ENCODE results near the gene SDK1. TPM values are rescaled to one million over a fixed set of nuclear protein-coding genes. Genes with fewer than 3 reads are reported as not detected.

SDK1 gene
- total and polyA plus RNA-seq, 2 of the 8 experiments (the other 6 are each of a cell fraction or from before 2014, with no cell fraction given) = 3.3 to 7.2 TPM

DNA sequence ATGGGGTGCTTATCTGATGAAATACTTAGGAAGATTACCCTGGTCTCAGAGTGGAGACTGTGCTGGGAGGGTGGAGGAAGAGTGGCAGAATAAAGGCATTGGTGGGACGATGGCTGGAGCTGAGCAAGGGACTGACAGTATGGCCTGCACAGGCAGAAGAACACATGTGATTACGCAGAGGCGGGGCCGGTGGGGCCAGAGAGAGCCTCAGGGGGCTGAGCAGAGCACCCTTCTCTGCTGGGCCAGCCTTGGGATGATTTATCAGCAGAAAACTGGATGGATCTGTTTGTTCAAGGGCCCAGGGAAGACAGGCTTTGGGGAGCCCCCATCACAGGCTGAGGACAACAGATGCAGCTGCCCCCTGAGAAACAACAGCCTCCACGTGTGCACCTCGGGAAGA lies 272.1 kb downstream of the SDK1 start:
- H2BK5ac ChIP-seq (ENCODE audit: low read depth, low read length) = no peak overlapping the region
- no peak overlapping the region for H4K8ac ChIP-seq (ENCODE audit: extremely low read depth, insufficient read depth, low read length)
- no peak for FAIRE-seq
- no peak overlapping the region for H3K23ac ChIP-seq (ENCODE audit: insufficient read length)
- H3K4me1 ChIP-seq (replicated peaks in 1 of 4; ENCODE audit: control insufficient read depth in 3 of 4, insufficient read depth in 4 of 4, low read length in 3 of 4) = peaks cover 0 to 5% (median 2%) of the 10 kb centered on the region in 4 experiments; a peak in 3 of 7 replicates
- no peak for TF ChIP-seq RFX5 (IDR thresholded peaks at IDR 0.05; ENCODE audit: borderline replicate concordance, low read depth, low read length)
- TF ChIP-seq, protein P1, sequence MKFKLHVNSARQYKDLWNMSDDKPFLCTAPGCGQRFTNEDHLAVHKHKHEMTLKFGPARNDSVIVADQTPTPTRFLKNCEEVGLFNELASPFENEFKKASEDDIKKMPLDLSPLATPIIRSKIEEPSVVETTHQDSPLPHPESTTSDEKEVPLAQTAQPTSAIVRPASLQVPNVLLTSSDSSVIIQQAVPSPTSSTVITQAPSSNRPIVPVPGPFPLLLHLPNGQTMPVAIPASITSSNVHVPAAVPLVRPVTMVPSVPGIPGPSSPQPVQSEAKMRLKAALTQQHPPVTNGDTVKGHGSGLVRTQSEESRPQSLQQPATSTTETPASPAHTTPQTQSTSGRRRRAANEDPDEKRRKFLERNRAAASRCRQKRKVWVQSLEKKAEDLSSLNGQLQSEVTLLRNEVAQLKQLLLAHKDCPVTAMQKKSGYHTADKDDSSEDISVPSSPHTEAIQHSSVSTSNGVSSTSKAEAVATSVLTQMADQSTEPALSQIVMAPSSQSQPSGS (IDR thresholded peaks at IDR 0.05; ENCODE audit: low read length) = no peak
- no peak for TF ChIP-seq ASH2L (IDR thresholded peaks at IDR 0.05; ENCODE audit: low read length)
- no peak for TF ChIP-seq TBP (IDR thresholded peaks at IDR 0.05; ENCODE audit: low read depth, low read length)
- TF ChIP-seq, protein P2, sequence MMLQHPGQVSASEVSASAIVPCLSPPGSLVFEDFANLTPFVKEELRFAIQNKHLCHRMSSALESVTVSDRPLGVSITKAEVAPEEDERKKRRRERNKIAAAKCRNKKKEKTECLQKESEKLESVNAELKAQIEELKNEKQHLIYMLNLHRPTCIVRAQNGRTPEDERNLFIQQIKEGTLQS (IDR thresholded peaks at IDR 0.05; ENCODE audit: insufficient read depth, low read depth, low read length) = no peak
- TF ChIP-seq SIN3A (conservative IDR thresholded peaks at IDR 0.05 in 1 of 2, IDR thresholded peaks at IDR 0.05 in 1 of 2; ENCODE audit: low read depth in 1 of 2, low read length in 2 of 2) = no peak
- TF ChIP-seq, protein P3, sequence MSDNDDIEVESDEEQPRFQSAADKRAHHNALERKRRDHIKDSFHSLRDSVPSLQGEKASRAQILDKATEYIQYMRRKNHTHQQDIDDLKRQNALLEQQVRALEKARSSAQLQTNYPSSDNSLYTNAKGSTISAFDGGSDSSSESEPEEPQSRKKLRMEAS (IDR thresholded peaks at IDR 0.05) = no peak
- TF ChIP-seq POLR2A (IDR thresholded peaks at IDR 0.05; ENCODE audit: control extremely low read depth in 1 of 2, low read depth in 2 of 2, low read length in 2 of 2) = no peak
- no peak for TF ChIP-seq BCL11A (IDR thresholded peaks at IDR 0.05; ENCODE audit: low read depth in 2 of 2, low read length in 2 of 2)
- H3K79me1 ChIP-seq (ENCODE audit: low read depth, low read length) = no peaks in the 10 kb centered on the region
- no peak overlapping the region for H2AFZ ChIP-seq (ENCODE audit: low read length)
- 0 out of 2 replicates have a peak overlapping the region, but pooled peaks have one; percentile 66 for H2BK15ac ChIP-seq (ENCODE audit: low read length)
- H4K20me1 ChIP-seq (replicated peaks in 1 of 2; ENCODE audit: control insufficient read depth in 1 of 2, insufficient read depth in 2 of 2, low read length in 2 of 2) = no peaks in the 10 kb centered on the region
- no peaks in the 10 kb centered on the region for H3K23me2 ChIP-seq (ENCODE audit: low read depth, low read length)
- no peak overlapping the region for H3K9ac ChIP-seq (replicated peaks in 1 of 4; ENCODE audit: extremely low read depth in 1 of 4, low read depth in 3 of 4, low read length in 3 of 4)
- no peak overlapping the region for H3K14ac ChIP-seq (ENCODE audit: insufficient read length)
- H3K27ac ChIP-seq (ENCODE audit: low read depth, low read length) = no peak overlapping the region
- WGBS, 2 experiments (ENCODE audit: extremely low coverage in 1 of 2, insufficient coverage in 1 of 2, insufficient read length in 1 of 2, insufficient replicate concordance in 2 of 2, low coverage in 1 of 2, low lambda C conversion rate in 2 of 2, missing lambda C conversion rate in 1 of 2) = 90% methylated on average over 6 of the region's 6 CpGs; no CpG with 5 or more reads in 1 of the 2 experiments
- H3K4me2 ChIP-seq (ENCODE audit: insufficient read depth in 1 of 2, low read depth in 2 of 2, low read length in 2 of 2) = no peak overlapping the region
- POLR2A ChIA-PET (ENCODE audit: partially characterized antibody) = no interaction called here
- no peak overlapping the region for H2BK12ac ChIP-seq (ENCODE audit: low read depth, low read length)
- H3K79me2 ChIP-seq (ENCODE audit: control insufficient read depth in 1 of 2, insufficient read depth in 2 of 2, low read length in 2 of 2) = no peaks in the 10 kb centered on the region
- CTCF ChIA-PET (ENCODE audit: partially characterized antibody) = no interaction called here
- no peak overlapping the region for H3K4me3 ChIP-seq (ENCODE audit: extremely low read depth in 1 of 4, insufficient read depth in 2 of 4, low read depth in 3 of 4, low read length in 4 of 4)
- no peak overlapping the region for H2BK120ac ChIP-seq (replicated peaks; ENCODE audit: low read depth, low read length)
- no peak overlapping the region for H3K56ac ChIP-seq (replicated peaks; ENCODE audit: insufficient read length, low read depth, low read length)
- no peak overlapping the region for H3K4ac ChIP-seq (replicated peaks; ENCODE audit: insufficient read length, low read depth, low read length)
- H3K18ac ChIP-seq (ENCODE audit: extremely low read depth, low read length) = peak overlapping the region; percentile 71
- no peak overlapping the region for H4K91ac ChIP-seq (replicated peaks; ENCODE audit: insufficient read length, low read length)
- H2AK5ac ChIP-seq (ENCODE audit: low read depth, low read length) = no peak overlapping the region
- H4K5ac ChIP-seq (ENCODE audit: insufficient read length, low read depth, low read length) = no peak overlapping the region
- no peak overlapping the region for H2BK20ac ChIP-seq (ENCODE audit: low read length)
- H3K9me3 ChIP-seq (ENCODE audit: insufficient read depth in 2 of 2, low read depth in 1 of 2, low read length in 1 of 2) = peaks cover 7% of the 10 kb centered on the region in 2 experiments; a peak in 3 of 4 replicates
- 0 out of 7 replicates have a peak, but pooled peaks cover 0 to 2% (median 0%) of the 10 kb centered on the region in 4 experiments for H3K27me3 ChIP-seq (replicated peaks in 1 of 4; ENCODE audit: control insufficient read depth in 3 of 4, extremely low read depth in 1 of 4, insufficient read depth in 3 of 4, low read length in 3 of 4)
- no peak for DNase-seq (ENCODE audit: low read depth in 1 of 2, low spot score in 2 of 2)
- H3K36me3 ChIP-seq (ENCODE audit: control insufficient read depth in 2 of 4, insufficient read depth in 4 of 4, low read length in 3 of 4) = peaks cover 0 to under 1% (median 0%) of the 10 kb centered on the region in 4 experiments; a peak in 1 of 8 replicates
